Measurements from ENCODE around the gene GSTT2.
"Not testable (repeated sequence)": the region's sequence is repeated elsewhere in the genome, so short reads cannot be mapped to it uniquely, and the experiment has no call there.

GRCh38 chr22:23952794-23953405, 27.0 kb upstream of the GSTT2 start:
- TF ChIP-seq CTCF (tag by site-specific recombination; IDR thresholded peaks at IDR 0.05); MZF1 (tag by site-specific recombination; IDR thresholded peaks at IDR 0.05; ENCODE audit: borderline replicate concordance); ZNF184 (tag by site-specific recombination; IDR thresholded peaks at IDR 0.05); ZNF175 (tag by site-specific recombination; IDR thresholded peaks at IDR 0.05): not testable (repeated sequence)

Data from HEK293 (cell line).